ENCODE results near the gene TMEM31. TPM values are rescaled to one million over a fixed set of nuclear protein-coding genes. Genes with fewer than 3 reads are reported as not detected.

Gene TMEM31
- total and polyA plus RNA-seq, 2 of the 4 experiments (the other 2 are of a cell fraction): 0.17 TPM; not detected in 1

DNA sequence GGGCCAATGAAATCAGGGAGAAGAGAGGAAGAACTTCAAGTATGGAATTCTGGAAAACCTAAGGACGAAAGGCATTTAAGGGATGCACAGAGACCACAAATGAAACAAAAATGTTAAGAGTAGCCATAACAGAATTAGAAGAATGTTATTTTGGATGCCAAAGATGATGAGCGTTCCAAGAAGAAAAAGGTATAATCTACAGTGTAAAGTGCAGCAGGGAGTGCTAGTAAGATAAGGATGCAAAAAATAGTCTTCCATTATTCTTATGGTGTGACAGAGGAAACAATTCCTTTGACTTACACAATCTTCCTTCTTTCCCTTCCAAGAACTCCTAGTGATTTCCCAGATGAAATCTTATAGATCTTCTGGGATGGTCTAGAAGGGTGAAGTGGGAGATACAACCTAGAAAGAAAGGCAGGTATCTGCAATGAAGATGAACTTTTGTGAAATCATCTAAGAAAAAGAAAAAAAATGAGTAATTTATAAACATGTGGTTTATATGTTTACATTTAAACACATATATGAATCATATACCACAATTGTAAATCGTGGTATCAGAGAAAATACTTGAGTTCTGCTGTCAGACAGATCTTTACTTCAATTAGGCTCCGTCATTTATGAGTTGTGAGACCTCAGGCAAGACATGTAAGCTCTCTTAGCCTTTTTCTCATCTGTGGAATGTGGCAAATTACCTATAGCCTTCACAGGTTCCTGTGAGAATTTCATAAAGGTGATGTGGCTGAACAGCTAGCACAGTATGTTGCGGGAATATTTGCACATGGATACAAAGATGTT, 32.3 kb upstream of the TMEM31 start:
- H4K91ac ChIP-seq (ENCODE audit: insufficient read depth, low read depth, low read length): no peak overlapping the region
- no peak overlapping the region for H2BK20ac ChIP-seq (ENCODE audit: low read depth, low read length)
- DNase-seq (peak; percentile 78), ATAC-seq (ENCODE audit: low read depth) (peak; percentile 71)
- H2AFZ ChIP-seq (replicated peaks; ENCODE audit: low read length, poor library complexity): no peak overlapping the region
- no peak overlapping the region for H3K23ac ChIP-seq (ENCODE audit: low read depth, low read length)
- peaks cover 49% of the 10 kb centered on the region for H4K20me1 ChIP-seq (ENCODE audit: insufficient read depth, low read length)
- no peak overlapping the region; the same call in 1 of the 2 replicates for H3K9ac ChIP-seq (ENCODE audit: low read depth, low read length)
- H3K9me1 ChIP-seq (ENCODE audit: insufficient read depth, low read length): peaks cover 5% of the 10 kb centered on the region
- WGBS, 2 experiments (ENCODE audit: extremely low coverage in 2 of 2, insufficient read length in 1 of 2): no CpG with 5 or more reads among the region's 5 CpGs
- no peak overlapping the region for H2BK120ac ChIP-seq (ENCODE audit: low read depth, low read length)
- intact Hi-C loops (cut with micrococcal nuclease) (loop anchor here (2.0 to 5.0 kb wide), 2 partner anchors 51 to 146 kb away; partner anchors contain the start of gene TCEAL1), dilution Hi-C loops (cut with HindIII; ENCODE audit: low sequenced_read_pairs, unreplicated experiment) (no loop called here), in situ Hi-C loops (cut with MboI; ENCODE audit: low sequenced_read_pairs) (loop anchor here (10.0 to 25.0 kb wide), 2 partner anchors 144 to 459 kb away; no protein-coding TSS in a partner anchor)
- H3K79me1 ChIP-seq (ENCODE audit: low read depth in 1 of 2, low read length in 2 of 2): peaks cover 0 to 7% of the 10 kb centered on the region in 2 experiments; a peak in 2 of 4 replicates
- H3K4me2 ChIP-seq (ENCODE audit: low read depth, low read length): peak overlapping the region; percentile 14; the same call in 1 of the 2 replicates
- no peaks in the 10 kb centered on the region for H3K4me1 ChIP-seq (ENCODE audit: control insufficient read depth, insufficient read depth, low read length)
- H3K18ac ChIP-seq (ENCODE audit: low read depth, low read length): no peak overlapping the region
- H2AK5ac ChIP-seq (ENCODE audit: low read depth, low read length): no peak overlapping the region
- H4K5ac ChIP-seq (ENCODE audit: low read depth, low read length): no peak overlapping the region
- no peak overlapping the region for H3K4ac ChIP-seq (ENCODE audit: low read depth, low read length)
- H3K56ac ChIP-seq (ENCODE audit: extremely low read depth, insufficient read depth, low read length): peak overlapping the region; percentile 5; the same call in 1 of the 2 replicates
- no peaks in the 10 kb centered on the region for H3K9me3 ChIP-seq (ENCODE audit: control insufficient read depth, insufficient read depth, low read length)
- no peak overlapping the region for H3K14ac ChIP-seq (replicated peaks; ENCODE audit: low read depth, low read length)
- no peak overlapping the region for H2AK9ac ChIP-seq (replicated peaks; ENCODE audit: low read depth, low read length, poor library complexity)
- H2BK15ac ChIP-seq (ENCODE audit: low read depth, low read length): no peak overlapping the region
- TF ChIP-seq RFX5 (IDR thresholded peaks at IDR 0.05; ENCODE audit: low read depth, low read length) (no peak), MAFK (IDR thresholded peaks at IDR 0.05; ENCODE audit: low read depth, low read length) (no peak), FOS (IDR thresholded peaks at IDR 0.05; ENCODE audit: low read depth, low read length) (peak; percentile 53; the same call in 1 of the 2 replicates)
- no peak overlapping the region for H3K4me3 ChIP-seq (ENCODE audit: insufficient read depth, low read depth, low read length)
- no peak overlapping the region for H3K27ac ChIP-seq (ENCODE audit: insufficient read depth, low read length)
- POLR2A ChIA-PET (ENCODE audit: unreplicated experiment): interaction anchor here (0.6 to 1.0 kb wide), 2 partner anchors 50 to 126 kb away, joined by 3 to 4 read pairs; no protein-coding TSS in a partner anchor
- no peak overlapping the region; a peak in 1 of 4 replicates for H4K8ac ChIP-seq (ENCODE audit: low read depth in 2 of 2, low read length in 2 of 2)
- CTCF ChIA-PET: interaction anchor here (0.7 kb wide), 1 partner anchor 16 kb away, joined by 3 read pairs; no protein-coding TSS in a partner anchor
- H3K36me3 ChIP-seq (ENCODE audit: control insufficient read depth, insufficient read depth, low read length): peaks cover 25% of the 10 kb centered on the region
- peak overlapping the region; percentile 81 for H2BK5ac ChIP-seq (ENCODE audit: low read depth, low read length, poor library complexity, severe bottlenecking)
- BruUV-seq (replicated peaks): no TSS peak
- 0 out of 2 replicates have a peak, but pooled peaks cover 1% of the 10 kb centered on the region for H3K27me3 ChIP-seq (ENCODE audit: control insufficient read depth, insufficient read depth, low read length)

Data from IMR-90 (cell line).